Measurements from ENCODE around the gene TUBGCP4. TPM values are rescaled to one million over a fixed set of nuclear protein-coding genes. Genes with fewer than 3 reads are reported as not detected.

The TUBGCP4 gene
- total RNA-seq, 2 donors from 2014 or later: 18.8 to 36.0 TPM

DNA sequence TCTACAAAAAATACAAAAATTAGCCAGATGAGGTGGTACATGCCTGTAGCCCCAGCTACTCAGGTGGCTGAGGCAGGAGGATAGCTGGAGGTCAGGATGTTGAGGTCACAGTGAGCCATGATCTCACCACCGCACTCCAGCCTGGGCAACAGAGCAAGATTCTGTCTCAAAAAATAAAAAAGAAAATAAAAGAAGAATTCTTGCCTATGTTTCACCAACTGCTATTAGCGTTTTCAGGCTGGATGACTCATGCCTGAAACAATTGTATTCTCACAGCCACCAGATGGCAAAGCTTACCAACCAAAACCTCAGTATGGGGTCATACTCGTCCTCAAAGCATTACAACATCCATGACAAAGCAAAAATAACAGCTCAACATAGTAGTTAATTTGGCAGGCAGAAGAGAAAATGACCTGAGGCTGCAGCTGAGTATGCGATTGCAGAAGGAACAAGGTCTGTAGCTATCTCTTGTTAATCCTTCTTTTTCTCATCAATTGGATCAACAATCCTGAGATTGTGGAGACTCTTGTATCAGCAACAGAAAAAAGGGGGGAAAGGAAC is 69.9 kb downstream of the TUBGCP4 start:
- DNase-seq (ENCODE audit: low spot score) (peak; percentile 5), ATAC-seq (ENCODE audit: insufficient number of reproducible peaks, low FRiP score, low read depth) (peak; percentile 97)
- H3K4me3 ChIP-seq: peak overlapping the region; percentile 6
- no peaks in the 10 kb centered on the region for H3K27me3 ChIP-seq (replicated peaks; ENCODE audit: insufficient read depth)
- H3K4me1 ChIP-seq (ENCODE audit: control insufficient read depth in 1 of 2, low read depth in 2 of 2): peaks cover 5 to 14% of the 10 kb centered on the region in 2 donors
- peaks cover 5% of the 10 kb centered on the region for H3K36me3 ChIP-seq
- H3K9me3 ChIP-seq: no peaks in the 10 kb centered on the region
- peak overlapping the region; percentile 56 to 83 for H3K27ac ChIP-seq
- peak; percentile 43 for TF ChIP-seq CTCF (IDR thresholded peaks at IDR 0.05)

- DNase-seq (ENCODE audit: low spot score) (no peak), ATAC-seq (ENCODE audit: insufficient number of reproducible peaks, low FRiP score, low read depth) (no peak)
- Histone ChIP-seq H3K9me3 (no peaks in the 10 kb centered on the region), H3K36me3 (peaks cover 7% of the 10 kb centered on the region), H3K27me3 (replicated peaks; ENCODE audit: insufficient read depth) (no peaks in the 10 kb centered on the region), H3K4me1 (ENCODE audit: control insufficient read depth in 1 of 2, low read depth in 2 of 2) (peaks cover 5 to 14% of the 10 kb centered on the region in 2 donors), H3K27ac (peak overlapping the region; percentile 33 to 56), H3K4me3 (peak overlapping the region; percentile 6)
- TF ChIP-seq CTCF (IDR thresholded peaks at IDR 0.05): no peak
These were observed 70.4 kb downstream of the TUBGCP4 start for GRCh38 chr15:43441316-43441715.

GRCh38 chr15:43446344-43446743 is 75.4 kb downstream of the TUBGCP4 start:
- Histone ChIP-seq H3K36me3 (peaks cover 9% of the 10 kb centered on the region), H3K4me1 (ENCODE audit: control insufficient read depth in 1 of 2, low read depth in 2 of 2) (peaks cover 1 to 3% of the 10 kb centered on the region in 2 donors), H3K4me3 (no peak overlapping the region), H3K9me3 (no peaks in the 10 kb centered on the region), H3K27me3 (replicated peaks; ENCODE audit: insufficient read depth) (no peaks in the 10 kb centered on the region), H3K27ac (no peak overlapping the region)
- DNase-seq (ENCODE audit: low spot score): no peak
- ATAC-seq (ENCODE audit: insufficient number of reproducible peaks, low FRiP score, low read depth): no peak
- TF ChIP-seq CTCF (IDR thresholded peaks at IDR 0.05): no peak

DNA sequence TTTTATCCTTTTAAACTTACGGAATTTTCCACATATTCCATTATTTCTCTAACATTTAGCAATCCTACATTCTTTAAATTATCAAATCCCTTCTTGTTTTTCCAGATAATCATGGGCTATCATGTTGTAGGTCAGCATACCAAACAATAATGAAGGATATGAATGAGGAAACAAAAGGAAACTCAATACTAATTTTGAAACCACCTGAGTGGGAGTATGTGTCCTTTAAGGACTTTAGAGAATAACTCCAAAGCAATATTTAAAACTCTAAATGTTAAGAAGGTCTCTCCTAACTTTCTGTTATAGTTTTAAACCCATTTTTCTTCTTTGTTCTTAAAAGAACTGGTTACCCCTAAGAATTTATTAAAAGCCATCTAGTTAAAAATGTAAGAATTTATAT is 79.1 kb downstream of the TUBGCP4 start:
- H3K4me3 ChIP-seq: no peak overlapping the region
- H3K9me3 ChIP-seq: no peaks in the 10 kb centered on the region
- peaks cover 11% of the 10 kb centered on the region for H3K36me3 ChIP-seq
- no peak overlapping the region for H3K27ac ChIP-seq
- TF ChIP-seq CTCF (IDR thresholded peaks at IDR 0.05): no peak
- ATAC-seq (ENCODE audit: insufficient number of reproducible peaks, low FRiP score, low read depth) (no peak), DNase-seq (ENCODE audit: low spot score) (no peak)
- H3K27me3 ChIP-seq (replicated peaks; ENCODE audit: insufficient read depth): no peaks in the 10 kb centered on the region
- no peaks in the 10 kb centered on the region for H3K4me1 ChIP-seq (ENCODE audit: control insufficient read depth in 1 of 2, low read depth in 2 of 2)

Other genes with a start within 250 kb of the TUBGCP4 start
- gene TMEM62, start 237.5 kb upstream of the TUBGCP4 start, total RNA-seq: 10 to 100 TPM; 22.5 to 51.1 TPM
- gene CCNDBP1, start 185.7 kb upstream of the TUBGCP4 start, total RNA-seq: 100 to 1,000 TPM in 1 of 2 donors, 10 to 100 TPM in 1; 61.5 to 153 TPM
- gene EPB42, start 150.1 kb upstream of the TUBGCP4 start, total RNA-seq: not detected
- not detected for gene TGM5, start 104.2 kb upstream of the TUBGCP4 start, total RNA-seq
- not detected for gene TGM7, start 68.8 kb upstream of the TUBGCP4 start, total RNA-seq
- gene LCMT2, start 40.5 kb upstream of the TUBGCP4 start, total RNA-seq: 1 to 10 TPM; 5.3 to 7.7 TPM
- gene ZSCAN29, start 58 bp upstream of the TUBGCP4 start, total RNA-seq: 10 to 100 TPM; 13.9 to 19.1 TPM
- 10 to 100 TPM; 23.2 to 31.5 TPM for gene TP53BP1, start 122.1 kb downstream of the TUBGCP4 start, total RNA-seq
- gene MAP1A, start 146.5 kb downstream of the TUBGCP4 start, total RNA-seq: 10 to 100 TPM; 29.8 to 39.4 TPM
- gene PPIP5K1, start 219.1 kb downstream of the TUBGCP4 start, total RNA-seq: 10 to 100 TPM; 43.5 to 61.2 TPM
- not detected for gene CKMT1B, start 222.9 kb downstream of the TUBGCP4 start, total RNA-seq
- 1 to 10 TPM; 1.1 to 1.2 TPM for gene STRC, start 247.7 kb downstream of the TUBGCP4 start, total RNA-seq

Data from thoracic aorta (tissue), 2 donors.